NOMO-1 (cell line): ENCODE measurements around the gene CHI3L2.

Source experiments
- DNase-seq, 2 experiments: peaks; one replicate each; lab custom pipeline; 2025; ENCODE audit not compliant: unreplicated experiment in 2 of 2; lab: John Stamatoyannopoulos, UW

Gene CHI3L2

DNA sequence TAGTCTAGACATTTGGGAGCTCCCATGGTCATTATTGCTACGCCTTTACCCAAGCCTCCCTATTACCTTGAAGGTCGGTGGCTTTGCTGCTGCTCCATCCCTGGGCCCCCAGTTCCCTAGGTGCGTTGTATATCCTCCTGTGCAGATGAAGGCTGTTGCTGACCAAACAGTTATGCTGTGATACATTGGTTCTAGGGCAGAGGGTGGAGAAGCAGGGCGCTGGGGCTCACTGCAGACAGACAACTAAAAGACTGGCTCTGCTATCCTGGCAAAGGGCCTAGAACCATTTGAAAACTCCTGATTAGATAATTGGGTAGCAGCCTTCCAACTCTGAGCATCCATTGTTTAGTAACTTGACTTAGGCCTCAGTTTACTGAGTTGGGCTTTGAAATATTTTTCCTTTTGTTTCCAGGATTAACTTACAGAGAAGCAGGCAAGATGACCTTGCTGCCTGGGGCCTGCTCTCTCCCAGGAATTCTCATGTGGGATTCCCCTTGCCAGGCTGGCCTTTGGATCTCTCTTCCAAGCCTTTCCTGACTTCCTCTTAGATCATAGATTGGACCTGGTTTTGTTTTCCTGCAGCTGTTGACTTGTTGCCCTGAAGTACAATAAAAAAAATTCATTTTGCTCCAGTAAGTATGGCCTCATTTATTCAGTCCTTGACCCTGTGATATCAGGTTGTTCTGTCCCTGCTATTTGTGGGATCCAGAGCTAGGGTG, 15.5 kb downstream of the CHI3L2 start:
- DNase-seq: no peak

DNA sequence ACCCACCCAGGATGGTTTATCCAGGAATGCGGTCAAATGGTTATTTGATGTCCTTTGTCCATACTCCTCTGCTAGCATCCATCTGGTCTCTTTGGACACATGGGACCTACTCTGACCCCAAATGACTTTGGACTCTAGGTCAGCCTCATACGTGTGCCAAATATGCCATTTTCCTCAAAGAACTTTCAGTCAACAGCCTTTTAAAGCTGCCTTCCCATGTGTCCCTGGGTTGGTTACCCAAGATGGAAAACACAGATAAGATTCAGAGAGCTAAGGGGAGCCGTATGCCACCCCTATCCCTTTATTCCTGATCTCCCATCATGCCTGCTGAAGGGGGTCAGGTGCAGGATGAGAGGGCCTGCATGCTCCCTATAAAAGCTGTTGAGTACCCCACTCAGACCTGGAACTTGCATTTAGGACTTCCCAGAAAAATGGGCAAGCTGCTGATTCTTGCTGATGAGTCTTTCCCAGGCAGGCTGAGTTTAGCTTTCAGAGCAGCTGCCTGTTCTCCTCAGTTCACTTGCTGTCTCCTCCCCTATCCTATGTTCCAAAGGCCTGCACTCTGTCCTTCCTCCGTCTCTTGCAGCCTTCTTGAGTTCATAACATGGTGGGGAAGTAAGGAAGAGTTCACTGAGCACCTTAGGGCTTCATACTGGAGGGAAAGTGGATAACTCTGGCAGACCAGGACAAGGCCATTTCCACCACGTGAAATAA, 19.8 kb downstream of the CHI3L2 start:
- DNase-seq: no peak

DNA sequence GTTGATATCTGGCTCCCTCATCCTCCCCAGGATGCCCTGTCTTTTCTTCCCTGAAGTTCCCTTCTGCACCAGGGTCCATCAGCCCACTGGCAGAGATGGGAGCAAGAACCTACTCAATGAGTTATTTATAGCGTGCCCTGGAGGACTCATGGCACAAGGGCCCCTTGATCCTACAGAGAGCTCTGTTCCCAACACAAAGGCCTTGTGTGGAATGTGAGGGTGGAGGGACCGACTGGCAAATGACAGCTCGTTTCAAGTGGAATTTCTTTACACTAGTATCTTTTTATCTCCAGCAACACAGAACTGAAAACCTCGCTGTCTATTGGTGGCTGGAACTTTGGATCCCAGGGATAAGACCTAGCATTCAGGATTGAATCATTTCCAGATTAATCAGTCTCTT, 22.4 kb downstream of the CHI3L2 start:
- DNase-seq: no peak

DNA sequence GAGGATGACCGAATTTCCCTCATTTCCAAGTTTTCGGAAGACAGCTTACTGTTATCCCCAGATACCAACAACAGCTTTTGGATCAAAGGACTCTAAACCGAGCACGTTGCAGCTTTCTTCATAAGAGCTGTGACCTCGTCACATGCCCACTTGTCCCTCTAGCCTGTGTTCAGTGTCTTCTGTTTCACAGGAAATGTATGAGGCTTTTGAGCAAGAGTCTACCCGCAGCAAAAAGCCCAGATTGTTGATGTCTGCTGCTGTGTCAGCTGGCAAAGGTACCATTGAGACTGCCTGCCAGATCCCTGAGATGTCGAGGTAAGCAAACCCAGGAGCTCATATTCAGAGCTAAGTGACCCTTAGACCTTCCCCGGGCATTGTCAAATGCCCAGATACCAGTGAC, 24.1 kb downstream of the CHI3L2 start:
- DNase-seq: no peak

DNA sequence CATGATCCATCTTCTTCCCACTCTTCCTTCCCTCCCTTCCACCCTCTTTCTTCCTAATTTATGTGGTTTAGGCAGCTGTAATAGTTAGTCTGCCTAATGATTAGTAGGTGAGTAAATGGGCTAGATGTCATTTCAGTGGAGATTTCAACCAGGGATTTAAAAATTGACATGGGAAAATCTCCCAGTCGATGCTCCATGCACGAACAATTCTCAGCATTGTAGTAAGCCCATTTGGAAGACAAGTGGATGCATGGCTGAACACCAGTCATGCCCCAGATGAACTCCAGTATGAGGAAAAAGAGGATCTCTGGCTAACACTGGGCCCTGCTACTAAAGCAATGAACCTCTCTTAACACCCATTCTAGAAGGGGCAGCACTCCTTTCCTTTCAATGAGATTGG, 25.3 kb downstream of the CHI3L2 start:
- DNase-seq: no peak

DNA sequence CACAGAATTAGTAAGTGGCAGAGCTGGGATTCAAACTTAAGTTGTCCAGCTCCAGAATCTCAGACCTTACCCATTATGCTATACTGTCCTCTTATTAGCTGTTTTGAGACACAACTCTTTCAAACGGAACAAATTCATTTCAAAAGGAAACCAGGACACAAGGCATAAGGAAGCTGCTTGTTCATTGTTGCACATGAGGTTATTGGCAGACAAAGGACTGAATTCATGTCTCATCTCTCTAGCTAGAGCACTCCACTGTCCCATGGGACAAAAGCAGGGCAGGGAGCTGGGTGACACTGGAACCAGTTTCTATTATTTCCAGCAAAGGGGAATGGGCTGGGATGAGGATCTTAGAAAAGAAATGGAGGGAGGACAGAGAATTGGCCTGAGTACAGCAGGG, 26.4 kb downstream of the CHI3L2 start:
- DNase-seq: no peak

DNA sequence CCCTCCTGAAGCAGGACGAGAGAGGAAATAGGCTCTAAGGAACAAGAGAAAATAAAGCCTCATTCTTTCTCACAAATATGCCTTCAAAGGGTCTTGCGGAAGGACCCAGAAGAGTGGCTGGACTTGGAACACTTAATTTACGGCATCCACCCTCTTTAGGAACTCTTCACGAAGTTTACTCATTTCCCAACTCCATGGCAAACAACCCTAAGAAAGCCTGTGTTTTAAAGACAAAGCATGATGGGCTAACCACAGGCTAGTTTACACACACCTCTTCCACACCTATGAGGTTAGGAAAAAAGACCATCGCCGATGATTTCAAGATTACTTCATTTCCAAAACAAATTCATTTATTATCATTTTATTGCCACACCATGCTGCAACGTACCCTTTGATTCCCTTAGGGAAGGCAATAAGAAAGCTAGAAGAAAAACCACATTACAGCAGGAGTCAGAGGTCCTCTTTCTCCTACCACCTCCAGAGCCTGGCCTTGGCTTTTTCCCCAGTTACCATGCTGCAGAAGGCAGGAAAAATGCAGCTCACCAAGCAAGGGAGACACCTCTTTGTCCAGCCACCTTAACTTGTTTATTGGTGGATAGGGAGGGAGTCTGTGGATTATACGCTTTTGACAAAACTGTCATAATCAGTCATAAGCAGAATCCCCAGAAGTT, 29.6 kb downstream of the CHI3L2 start:
- DNase-seq: no peak

DNA sequence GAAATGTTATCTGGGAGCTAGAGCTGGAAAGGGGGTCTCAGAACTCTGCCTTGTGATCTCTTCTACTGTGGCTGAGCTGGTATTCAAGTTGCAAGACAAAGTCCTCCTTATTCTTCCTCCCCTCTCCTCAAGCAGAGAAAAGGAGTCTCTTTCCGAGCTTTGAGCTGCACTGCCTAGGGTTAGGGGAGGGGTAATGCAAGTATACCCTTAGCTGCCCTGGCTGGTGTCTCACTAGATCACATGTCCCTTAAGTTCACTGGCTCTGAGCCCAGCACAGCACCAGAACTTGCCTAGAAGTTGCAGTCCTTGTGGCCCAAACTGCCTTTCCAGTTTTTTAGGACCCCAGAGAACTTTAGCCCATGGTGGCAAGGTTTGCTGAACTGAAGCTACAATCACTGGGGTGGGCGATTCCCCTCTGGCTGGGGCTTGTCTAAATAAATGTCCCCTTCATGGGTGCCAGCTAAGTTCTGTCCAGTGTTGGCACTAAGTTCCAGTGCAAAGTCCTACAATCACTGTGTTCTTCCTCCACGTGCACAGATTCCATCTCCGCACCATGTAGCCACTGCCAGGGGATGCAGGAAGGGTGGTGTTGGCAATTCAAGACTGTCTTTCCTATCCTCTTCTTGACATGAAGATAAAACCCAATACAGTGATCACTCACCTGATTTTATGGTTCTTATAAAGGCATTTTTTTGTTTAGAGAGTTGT, 40.4 kb downstream of the CHI3L2 start:
- no peak for DNase-seq

DNA sequence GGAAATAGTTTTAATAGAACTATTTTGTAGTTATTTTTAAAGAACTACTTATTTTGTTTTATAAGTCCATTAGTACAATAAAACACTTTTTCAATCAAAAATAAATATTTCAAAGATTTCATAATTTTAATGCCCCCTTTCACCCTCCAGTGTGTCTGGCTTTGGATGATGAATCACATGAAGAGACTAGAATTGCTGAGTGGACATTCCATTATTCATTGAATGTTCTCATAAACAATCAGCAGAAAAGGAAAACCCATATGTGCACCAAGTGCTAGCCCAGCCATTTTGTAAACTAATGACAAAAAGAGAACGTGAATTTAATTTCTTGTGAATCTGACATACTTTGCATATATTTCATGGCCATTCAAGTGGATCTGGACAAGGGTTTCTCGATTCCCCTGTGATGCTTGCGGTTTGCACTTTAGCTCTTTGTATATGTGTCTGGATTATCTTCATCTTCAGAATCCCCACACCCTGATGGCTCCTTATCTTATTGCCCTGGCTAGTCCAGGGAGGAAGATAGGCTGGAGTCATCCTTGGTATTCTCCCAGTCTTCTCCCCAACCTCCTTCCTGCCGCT, 42.4 kb downstream of the CHI3L2 start:
- no peak for DNase-seq

DNA sequence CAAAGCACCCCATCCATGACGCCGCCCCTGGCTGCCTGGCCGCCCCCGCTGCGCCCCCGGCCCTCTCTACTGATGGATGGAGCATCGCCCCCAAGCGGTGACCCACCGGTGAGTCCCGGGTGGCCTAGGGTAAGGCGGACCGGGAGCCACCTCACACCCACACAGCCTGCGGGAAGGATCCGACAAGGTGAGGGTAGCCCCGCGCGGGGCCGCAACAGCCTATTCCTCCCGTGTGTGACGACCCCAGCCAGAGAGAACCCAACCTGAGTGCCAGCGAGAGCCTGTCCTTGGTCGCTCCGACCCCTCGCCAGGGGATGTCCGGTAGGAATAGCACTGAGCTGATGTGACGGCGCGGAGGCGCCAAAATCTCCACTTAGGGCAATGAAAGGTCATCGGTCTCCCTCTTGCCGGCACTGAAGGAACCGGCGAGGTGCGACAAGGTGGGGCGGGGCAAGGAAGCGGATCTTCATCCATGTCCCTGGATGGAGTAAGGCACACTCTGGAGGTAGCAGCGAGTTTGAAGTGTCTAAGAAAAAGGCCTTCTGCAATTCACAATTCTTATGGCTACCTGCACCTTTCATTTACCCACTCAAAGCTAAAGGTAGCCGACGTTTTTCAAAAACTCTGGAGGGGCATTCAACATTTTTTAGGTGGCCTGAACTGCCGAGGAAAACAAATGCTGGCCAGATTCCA, 43.4 kb downstream of the CHI3L2 start:
- no peak for DNase-seq

DNA sequence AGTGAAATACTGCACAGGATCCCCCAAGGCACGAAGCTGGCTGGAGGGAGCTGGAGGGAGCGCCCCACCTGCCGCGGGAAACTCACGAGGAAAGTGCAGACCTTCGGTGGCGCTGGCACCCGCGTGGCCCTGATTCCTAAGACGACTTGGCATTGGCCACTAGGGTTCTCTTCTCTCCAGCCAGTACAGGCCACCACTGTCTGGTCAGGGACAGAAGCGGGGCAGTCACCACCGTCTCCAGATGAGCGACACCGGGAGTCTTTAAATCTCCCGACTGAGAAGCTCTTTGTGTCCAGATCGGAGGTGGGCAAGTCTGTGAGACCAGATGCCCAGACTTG, 43.9 kb downstream of the CHI3L2 start:
- no peak for DNase-seq

DNA sequence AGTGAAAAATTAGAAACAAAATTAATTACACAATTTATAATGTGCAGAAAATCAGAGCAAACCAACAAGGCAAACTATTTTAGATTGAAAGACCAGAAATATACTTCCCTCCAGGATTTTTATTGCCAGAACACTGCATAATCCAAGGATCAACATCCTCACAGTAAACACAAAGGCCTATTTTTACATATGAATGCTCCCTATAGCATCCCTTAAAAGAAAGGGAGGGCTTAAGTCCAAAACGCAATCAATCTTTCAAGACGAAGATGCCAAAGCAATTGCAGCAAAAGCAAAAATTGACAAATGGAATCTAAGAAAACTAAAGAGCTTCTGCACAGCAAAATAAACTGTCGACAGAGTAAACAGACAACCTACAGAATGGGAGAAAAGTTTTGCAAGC, 44.6 kb downstream of the CHI3L2 start:
- DNase-seq: no peak

DNA sequence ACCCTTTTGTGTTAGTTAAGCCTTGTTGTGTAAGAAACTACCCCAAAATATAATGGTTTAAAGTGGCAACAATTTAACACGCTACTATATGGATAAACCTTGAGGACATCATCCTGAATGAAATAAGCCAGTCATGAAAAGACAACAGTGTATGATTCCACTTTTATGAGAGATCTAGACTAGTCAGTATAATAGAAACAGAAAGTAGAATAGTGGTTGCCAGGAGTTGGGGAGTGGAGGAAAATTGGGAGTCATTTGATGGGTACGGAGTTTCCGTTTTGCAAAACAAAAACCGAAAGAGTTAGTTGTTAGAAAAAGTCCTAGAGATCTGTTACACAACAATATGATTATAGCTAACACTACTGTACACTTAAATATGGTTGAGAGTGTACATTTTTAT, 47.1 kb downstream of the CHI3L2 start:
- peak in 1 of 2 experiments; percentile 2 for DNase-seq

DNA sequence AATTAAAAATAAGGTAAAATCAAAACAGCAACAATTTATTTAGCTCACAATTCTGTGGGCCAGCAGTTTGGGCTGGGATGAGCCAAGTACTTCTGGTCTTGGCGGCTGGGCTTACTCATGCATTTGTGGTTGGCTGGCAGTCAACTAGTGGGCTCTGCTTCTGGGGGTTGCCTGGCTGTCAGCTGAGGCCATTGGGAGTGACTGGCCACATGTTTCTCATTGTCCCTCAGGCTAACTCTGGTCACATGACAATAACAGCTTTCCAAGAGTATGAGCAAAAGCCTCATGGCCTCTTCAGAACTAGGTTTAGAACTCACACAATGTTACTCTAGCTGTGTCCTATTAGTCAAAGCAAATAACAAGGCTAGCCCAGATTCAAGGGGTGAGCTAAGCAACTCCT, 47.6 kb downstream of the CHI3L2 start:
- DNase-seq: peak in 1 of 2 experiments; percentile 4

DNA sequence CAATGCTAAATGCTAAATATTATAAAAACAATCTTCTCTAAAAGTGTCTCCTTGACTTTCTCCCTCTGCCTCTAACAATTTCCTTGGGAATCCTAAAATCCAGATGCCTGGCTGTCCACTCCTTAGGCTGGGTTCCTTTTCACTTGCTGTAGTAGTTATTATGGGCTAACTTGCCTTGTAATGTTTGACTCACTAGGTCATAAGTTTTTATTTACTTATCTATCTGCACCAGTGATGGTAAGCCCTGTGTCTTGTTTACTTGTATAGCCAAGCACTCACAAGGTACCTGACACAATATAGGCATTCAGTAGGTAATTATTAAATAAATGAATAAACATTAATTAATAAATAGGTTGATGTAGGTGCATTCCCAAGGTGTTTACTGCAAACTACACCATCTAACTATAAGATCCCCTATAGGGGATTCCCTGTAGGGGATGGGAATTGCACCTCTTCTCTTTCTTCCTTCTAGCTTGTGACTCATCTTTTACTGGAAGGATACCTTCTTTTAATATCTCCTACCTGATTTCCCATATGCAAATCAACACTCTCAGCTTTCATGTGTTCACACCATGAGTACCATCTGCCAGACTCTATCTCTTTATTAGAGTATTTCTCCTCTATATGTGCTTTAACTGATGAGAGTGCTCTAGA, 48.4 kb downstream of the CHI3L2 start:
- no peak for DNase-seq

DNA sequence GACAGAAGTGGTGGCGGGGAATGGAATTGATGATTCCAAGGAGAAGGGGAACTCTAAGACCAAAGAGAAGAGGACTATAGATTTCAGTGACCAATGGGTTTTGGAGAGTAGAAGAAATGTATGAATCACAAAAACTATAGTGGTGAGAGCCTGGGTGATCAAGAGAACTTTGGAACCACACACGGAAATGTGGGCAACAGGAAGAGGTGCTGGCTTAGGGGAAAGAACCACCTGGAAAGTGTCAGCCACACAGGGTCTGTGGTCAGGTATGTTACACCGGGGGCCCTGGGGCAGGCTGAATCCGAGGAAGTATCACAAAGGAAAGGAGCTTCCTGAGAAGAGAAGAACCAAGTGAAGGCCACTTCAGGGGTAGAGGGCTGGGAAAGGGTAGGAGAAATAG, 51.6 kb downstream of the CHI3L2 start:
- no peak for DNase-seq

DNA sequence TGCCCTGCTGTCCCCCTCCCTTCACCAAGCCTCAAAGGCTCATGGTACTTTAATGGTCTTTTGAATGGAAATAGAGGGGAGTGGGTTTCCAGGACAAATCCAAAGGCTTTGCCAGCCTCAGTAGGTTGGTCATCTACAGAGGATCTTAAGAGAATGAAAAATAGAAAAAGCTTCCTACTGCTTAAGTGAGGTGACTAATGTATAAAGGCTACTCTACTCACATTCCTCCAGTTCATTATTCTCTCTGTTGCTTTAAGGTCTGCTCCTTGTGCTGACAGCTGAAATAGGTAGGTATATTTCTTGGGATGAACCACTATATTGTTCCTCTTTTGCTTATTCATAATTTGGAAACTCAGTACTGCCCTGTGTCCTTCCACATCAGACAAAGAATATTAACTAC, 52.8 kb downstream of the CHI3L2 start:
- no peak for DNase-seq

DNA sequence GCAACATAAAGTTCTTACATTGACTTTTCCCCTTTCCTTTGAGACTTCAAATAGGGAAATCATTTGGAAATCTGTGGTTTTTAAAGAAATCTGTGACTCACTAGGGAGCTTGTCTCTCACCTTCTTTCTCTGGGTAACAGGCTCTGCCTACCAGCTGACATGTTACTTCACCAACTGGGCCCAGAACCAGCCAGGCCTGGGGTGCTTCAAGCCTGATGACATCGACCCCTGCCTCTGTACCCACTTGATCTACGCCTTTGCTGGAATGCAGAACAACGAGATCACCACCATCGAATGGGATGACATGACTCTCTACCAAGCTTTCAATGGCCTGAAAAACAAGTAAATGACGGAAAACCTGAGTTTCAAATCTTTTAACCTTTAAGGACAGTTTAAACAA, 53.9 kb downstream of the CHI3L2 start:
- DNase-seq: no peak

DNA sequence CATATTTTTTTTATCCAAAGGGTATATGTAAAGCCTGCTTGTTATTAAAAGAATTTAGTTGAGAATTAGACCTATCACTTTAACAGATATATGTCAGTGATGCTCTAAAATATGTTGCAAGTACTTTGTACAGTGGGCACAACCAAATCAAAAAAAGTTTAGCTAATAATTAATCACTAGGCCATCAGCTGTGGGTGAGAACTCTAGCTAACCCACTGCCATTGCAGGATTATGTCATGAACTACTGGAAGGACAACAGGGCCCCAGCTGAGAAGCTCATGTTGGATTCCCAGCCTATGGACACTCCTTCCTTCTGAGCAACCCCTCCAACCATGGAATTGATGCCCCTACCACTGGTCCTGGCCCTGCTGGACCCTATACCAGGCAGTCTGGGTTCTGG, 56.3 kb downstream of the CHI3L2 start:
- no peak for DNase-seq

DNA sequence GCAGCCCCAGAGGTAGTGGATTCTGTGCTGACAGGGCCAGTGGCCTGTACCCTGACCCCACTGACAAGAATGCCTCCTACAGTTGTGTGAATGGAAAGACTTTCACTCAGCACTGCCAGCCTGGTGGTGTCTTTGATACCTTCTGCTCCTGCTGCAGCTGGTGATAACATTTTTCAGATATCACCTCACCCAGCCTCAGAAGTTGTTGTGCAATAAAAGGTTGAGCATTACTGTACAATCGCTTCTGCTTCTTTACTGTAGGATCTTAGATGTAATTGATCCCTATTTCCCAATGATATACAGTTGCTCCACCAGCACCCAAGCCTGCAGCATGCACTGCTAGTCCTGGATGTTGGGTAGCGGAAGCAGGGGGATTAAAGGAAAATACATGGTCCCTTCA, 58.4 kb downstream of the CHI3L2 start:
- DNase-seq: no peak
